IPS-NIHi11 (cell line): ENCODE data around the gene CENPH.
"Not testable (repeated sequence)": the region's sequence is repeated elsewhere in the genome, so short reads cannot be mapped to it uniquely, and the experiment has no call there.

Experiments
- DNase-seq: peaks from one replicate; pipeline ENCODE4 v3.0.0; 2012; ENCODE audit warnings: mixed read lengths, low spot score

The CENPH gene

DNA sequence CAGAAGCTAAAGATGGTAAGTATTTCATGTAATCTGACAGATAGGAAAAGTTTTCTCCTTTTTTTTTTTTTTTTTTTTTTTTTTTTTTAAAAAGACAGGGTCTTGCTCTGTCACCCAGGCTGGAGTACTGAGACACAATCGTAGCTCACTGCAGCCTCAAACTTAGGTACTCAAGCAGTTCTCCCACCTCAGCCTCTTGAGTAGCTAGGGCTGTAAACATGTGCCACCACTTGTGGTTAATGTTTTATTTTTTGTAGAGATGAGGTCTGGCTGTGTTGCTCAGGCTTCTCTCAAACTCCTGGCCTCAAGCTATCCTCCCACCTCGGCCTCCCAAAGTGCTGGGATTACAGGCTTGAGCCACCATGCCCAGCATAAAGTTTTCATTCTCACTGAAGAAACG lies 63.1 kb downstream of the CENPH start:
- no peak for DNase-seq

DNA sequence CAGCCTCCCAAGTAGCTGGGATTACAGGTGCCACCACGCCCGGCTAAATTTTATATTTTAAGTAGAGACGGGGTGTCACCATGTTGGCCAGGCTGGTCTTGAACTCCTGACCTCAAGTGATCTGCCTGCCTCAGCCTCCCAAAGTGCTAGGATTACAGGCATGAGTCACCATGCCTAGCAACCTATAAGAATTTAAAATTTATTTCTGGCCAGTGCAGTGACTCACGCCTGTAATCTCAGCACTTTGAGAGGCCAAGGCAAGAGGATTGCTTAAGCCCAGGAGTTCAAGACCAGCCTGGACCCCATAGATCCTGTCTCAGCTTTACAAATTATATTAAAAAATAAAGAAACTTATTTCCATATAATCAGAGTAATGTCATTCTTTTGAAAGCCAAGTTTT lies 66.6 kb downstream of the CENPH start:
- not testable (repeated sequence) for DNase-seq

- DNase-seq, result no peak
Measured at GRCh38 chr5:69257577-69257976, 68.2 kb downstream of the CENPH start.
